Activated T-helper 9 cell treated with anti-CD3 and anti-CD28 coated beads, Interleukin-2, amount 50 U/mL, for 16 hours (primary cell): ENCODE measurements around the gene SLC26A11.

Experiments used
- DNase-seq: peaks from one replicate; pipeline ENCODE4 v3.0.0-alpha.2; 2020; ENCODE audit warnings: low read depth

SLC26A11 gene

DNA sequence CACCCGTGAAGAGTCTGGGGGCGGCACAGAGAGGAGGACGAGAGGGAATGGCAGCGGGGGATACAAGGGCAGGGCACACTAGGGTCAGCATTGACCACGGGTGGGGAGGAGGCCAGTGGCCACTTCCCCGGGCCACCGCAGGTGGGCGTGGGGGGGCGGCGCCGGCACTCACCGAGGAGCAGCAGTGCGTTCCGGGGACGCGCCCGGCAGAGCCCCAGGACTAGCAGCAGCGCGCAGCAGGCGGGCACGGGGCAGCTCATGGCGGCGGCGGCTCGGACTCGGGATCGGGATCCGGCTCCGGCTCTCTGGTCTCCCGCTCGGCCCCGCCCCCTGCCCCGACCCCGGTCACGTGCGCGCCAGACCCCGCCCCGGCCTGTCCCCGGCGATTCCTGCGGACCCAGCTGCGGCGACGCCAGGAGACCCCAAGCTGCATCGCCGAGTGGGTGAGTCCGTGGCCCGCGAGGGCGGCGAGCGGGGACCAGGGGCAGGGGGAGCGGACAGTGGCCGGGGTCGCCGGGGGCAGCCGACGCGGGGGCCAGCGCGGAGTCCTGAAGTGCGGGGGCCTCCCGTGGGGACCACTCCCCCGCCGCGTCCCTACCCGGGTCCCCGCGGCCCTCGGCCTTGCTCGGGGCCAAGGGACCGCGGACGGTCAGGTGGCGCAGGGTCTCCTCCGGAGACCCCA is at the start of gene SLC26A11, which contains the start of gene SGSH:
SLC26A11 (plus strand) TSS at position 374 of the 682 bp plus-strand sequence. CDS start 1,134 bp downstream, outside the sequence.
SGSH (minus strand) TSS at position 280 of the 682 bp plus-strand sequence; CDS start at position 260, 20 bp downstream.
- DNase-seq, result peak; percentile 49

DNA sequence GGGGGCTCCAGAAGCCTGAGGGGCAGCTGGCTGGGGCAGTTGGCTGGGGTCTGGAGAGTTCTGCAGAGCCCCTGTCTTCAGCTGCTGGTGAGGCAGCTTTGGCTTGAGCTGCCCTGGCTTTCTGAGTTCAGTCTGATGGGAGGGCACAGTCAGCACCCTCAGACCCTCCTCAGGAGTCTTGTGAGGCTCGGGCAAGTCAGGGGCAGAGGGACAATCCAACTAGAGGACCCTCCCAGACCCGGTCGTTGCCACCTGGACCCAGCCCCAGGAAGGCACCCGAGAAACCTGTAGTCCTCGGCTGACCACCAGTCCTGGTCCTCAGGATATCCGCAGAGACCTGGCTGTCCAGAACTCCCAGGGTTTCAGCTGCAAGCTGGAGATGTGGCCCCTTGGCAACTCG is 48.5 kb upstream of the SLC26A11 start:
- DNase-seq, result no peak

DNA sequence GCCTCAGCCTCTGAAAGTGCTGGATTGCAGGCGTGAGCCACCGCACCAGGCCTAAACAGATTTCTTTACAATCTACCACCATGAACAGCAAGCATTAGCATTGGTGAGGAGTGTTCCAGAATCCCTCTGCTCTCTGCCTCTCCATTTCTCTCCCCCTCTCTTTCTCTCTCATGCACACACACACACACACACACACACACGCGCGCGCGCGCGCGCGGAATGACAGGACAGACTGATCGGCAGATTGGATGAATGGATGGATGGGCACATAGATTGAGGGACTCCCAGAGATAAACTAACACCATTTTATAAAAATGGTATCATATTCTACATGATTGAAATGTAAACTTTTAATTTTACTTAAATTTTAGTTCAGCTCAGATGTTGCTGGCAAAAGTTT is 47.1 kb upstream of the SLC26A11 start:
- no peak for DNase-seq

- no peak for DNase-seq
Observed at GRCh38 chr17:80173916-80174315, 46.3 kb upstream of the SLC26A11 start.

- no peak for DNase-seq
Observed at GRCh38 chr17:80176757-80177156, 43.5 kb upstream of the SLC26A11 start.

- DNase-seq, result no peak
Observed at GRCh38 chr17:80177986-80178595, 42.1 kb upstream of the SLC26A11 start.

- no peak for DNase-seq
Observed at GRCh38 chr17:80180192-80180591, 40.0 kb upstream of the SLC26A11 start.

DNA sequence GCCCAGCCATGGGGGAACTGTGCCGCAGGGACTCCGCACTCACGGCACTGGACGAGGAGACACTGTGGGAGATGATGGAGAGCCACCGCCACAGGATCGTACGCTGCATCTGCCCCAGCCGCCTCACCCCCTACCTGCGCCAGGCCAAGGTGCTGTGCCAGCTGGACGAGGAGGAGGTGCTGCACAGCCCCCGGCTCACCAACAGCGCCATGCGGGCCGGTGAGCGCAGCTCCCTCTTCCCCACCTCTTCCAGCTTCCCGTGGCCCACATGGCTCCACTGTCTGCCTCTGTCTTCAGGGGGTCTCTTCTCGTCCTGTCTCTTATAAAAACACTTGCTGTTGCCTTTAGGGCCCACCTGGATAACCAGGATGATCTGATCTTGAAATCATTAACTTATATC is 38.8 kb upstream of the SLC26A11 start:
- DNase-seq, result no peak

DNA sequence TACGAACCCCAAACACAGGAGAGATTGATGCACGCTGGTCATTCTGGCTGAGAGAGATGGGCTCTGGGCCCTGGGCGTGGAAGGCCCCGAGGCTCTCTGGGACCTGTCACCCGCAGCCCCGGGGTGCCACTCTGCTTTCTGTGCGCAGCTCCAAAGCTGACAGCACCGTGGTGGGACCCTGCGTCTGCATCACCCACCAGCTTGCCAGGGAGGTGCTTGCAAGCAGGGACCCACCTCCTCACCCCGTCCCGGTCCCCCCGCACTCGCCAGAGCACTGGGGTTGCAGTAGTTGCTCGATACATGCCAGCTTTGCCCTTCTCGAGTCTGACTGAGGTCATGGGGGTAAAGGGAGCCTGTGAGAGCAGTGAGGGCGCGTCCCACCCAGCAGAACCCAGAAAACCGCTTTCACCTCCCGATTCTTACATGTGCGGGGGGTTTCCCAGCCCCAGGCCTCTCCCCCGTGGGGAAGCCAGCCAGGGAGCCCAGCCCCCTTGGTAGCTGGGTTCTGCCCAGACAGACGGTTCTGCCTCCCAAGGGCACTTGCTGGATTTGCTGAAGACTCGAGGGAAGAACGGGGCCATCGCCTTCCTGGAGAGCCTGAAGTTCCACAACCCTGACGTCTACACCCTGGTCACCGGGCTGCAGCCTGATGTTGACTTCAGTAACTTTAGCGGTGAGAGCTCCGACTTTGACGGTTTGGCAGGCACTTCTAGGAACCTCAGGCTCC is 37.9 kb upstream of the SLC26A11 start:
- DNase-seq, result no peak

DNA sequence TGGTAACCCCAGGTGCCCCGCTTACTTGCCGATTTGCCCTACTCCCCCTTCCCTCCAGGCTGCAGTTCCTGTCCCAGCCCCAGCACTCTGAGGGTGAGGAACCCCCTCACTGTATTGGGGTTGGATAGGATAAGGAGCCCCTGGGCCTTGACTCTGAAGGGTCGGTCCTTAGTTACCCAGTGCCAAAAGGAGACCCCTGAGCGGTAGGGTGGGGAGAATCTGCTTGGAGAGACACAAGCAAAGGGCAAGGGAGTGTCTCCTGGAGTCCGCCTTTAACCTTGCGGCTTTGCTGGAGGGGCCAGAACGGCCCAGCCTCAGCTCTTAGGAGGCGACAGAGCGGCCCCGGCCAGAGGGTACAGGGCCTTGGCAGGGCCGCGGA is 37.4 kb upstream of the SLC26A11 start:
- no peak for DNase-seq

- DNase-seq, result no peak
Observed at GRCh38 chr17:80183581-80184422, 36.4 kb upstream of the SLC26A11 start.

GRCh38 chr17:80184423-80184714 is 35.9 kb upstream of the SLC26A11 start:
- DNase-seq, result no peak

DNA sequence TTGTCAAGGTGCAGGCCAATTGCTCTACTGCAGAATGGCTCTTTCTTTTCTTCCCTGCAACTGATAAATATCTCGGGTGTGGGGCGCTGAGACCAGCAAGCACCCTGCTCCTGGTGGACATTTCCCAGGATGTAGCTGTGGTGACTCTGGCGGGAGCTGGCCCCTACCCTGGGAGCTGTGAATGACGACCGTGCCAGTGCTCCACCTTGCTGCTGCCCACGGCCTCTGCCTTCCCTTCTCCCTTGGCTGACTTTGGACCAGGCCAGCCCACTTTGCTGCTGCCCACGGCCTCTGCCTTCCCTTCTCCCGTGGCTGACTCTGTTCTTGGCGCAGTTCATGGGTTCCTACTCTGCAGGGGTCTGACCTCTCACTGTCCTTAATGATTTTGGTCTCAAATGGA is 34.3 kb upstream of the SLC26A11 start:
- DNase-seq, result no peak

DNA sequence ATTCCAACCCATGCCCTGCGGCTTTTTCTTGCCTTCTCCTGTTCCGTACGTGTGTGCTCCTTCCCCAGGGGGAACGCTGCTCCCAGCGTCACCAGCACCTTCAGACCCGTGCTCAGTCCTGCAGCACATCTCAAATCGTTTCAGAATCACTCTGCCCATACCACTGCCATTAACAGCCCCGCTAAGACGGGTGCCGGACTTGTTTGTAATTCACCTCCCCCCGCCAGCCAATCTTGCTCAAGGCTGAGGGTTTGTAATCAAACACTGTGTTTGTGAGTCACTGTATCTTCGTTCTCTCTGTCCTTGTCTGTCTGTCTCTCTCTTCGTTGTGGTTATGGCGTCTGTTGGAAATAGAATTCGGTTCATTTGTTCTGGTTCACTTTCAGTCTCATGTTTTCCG is 33.1 kb upstream of the SLC26A11 start:
- DNase-seq, result no peak

- no peak for DNase-seq
Observed at GRCh38 chr17:80187515-80187941, 32.7 kb upstream of the SLC26A11 start.

GRCh38 chr17:80189611-80190010 is 30.6 kb upstream of the SLC26A11 start:
- DNase-seq, result no peak

DNA sequence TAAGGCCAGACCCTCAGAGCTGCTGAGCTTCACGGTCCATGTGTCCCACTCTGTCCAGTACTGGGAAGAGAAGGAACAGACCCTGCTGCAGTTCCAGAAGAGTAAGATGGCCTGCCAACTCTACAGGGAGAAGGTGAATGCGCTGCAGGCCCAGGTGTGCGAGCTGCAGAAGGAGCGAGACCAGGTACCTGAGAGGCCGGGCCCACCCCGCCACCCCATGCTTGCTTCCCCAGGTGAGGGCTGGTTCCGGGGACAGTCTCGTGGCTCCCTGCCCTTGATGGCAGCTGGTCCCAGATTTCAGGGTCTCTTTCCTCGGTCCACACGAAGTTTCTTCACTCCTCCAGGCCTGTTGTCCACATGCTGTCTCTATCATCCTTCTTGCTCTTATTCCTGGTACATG is 29.5 kb upstream of the SLC26A11 start:
- no peak for DNase-seq

DNA sequence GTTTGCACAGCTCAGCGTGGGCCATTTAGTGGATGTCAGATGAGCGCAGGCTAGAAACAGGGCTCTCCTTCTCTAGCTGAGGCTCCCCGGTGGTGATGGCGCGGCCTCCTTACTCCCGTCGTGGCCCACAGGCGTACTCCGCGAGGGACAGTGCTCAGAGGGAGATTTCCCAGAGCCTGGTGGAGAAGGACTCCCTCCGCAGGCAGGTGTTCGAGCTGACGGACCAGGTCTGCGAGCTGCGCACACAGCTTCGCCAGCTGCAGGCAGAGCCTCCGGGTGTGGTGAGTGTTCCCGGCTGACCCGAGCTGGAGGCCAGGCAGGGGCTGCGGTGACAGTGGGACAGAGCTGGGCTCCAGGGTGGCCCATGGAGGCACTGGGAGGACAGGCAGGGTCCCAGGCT is 29.0 kb upstream of the SLC26A11 start:
- no peak for DNase-seq

DNA sequence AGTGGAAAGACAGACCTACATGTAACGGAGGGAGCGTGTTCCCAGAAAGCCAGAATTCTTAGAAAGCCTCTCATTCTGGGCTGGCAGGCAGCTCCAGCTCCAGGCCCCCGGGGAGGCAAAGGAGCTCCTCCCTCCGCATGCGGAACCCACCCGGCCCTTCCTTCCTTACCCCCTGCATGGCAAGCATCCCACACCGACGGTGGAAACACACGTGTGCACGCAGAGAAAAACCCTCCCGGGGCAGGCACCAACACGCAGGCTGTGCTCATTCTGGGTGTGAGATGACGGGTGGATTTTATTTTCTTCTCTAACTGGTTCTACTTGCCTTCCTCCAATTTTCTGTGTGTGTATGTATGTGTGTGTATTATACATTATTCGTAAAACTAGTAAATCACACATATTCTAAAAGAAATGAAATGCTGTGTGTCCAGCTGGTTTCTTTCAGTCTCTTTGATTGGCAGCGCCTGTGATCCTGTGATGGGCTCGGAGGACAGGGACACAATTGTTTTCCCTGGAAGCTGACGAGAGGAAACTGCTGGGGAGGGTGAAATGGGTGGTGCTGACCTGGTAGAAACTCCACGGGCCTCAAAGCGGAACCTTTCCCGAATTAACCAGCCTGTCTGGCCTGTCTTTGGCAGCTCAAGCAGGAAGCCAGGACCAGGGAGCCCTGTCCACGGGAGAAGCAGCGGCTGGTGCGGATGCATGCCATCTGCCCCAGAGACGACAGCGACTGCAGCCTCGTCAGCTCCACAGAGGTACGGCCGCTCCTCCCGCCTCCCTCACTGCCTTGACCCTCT is 28.2 kb upstream of the SLC26A11 start:
- no peak for DNase-seq

- no peak for DNase-seq
Observed at GRCh38 chr17:80195141-80195540, 25.1 kb upstream of the SLC26A11 start.

- DNase-seq, result peak; percentile 56
Observed at GRCh38 chr17:80195671-80196529, 24.3 kb upstream of the SLC26A11 start.
